Amygdala (tissue), 56 donors: ENCODE results near the gene IFT81.
A peak's percentile ranks its signal among the peaks of the same experiment; 100 is the strongest.
"Not testable (repeated sequence)": the region's sequence is repeated elsewhere in the genome, so short reads cannot be mapped to it uniquely, and the experiment has no call there.

Experiments
- DNase-seq, 56 donors: peaks; one replicate each; lab custom pipeline; 2025; lab: John Stamatoyannopoulos, UW

The IFT81 gene

DNA sequence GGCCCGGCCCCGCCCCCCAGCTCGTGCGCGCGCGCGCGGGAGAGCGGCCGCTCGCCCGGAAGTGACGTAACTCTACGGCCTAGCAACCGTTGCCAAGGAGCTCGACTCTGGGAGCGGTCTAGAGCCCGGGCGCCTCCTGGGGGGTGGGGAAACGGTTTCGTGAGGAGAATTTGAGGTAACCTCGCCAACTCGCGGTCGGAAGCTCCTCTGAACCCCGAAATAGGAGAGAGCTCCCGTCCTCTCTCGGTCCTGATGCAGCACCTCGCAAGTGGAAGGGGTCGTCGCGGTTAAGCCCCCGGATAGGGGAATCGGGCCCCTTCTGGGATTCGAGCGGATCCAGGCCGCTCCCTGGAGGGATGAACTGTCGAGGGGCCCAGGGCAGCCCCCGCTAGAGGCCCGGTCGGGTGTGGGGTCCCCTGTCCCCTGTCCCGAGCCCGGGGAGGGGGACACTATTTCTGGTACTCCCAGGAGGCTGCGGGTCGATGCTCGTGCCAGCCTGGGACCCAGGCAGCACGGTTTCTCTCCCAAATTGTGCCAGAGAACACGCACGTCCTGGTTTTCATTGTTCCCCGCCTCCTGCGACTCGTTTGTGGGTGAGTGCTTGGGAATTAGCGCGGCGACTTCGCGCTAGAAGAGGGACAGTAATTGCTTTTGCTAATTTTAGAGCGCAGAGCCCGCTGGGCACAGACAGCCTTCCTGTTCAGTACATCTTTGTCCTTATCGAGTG lies at the start of gene IFT81:
IFT81 (plus strand) TSS at position 89 of the 727 bp plus-strand sequence. CDS start 3,024 bp downstream, outside the sequence.
- DNase-seq: peak; percentile 46 to 97 (median 92)

- no peak for DNase-seq
Observed at GRCh38 chr12:110075880-110076279, 48.3 kb upstream of the IFT81 start.

- DNase-seq: no peak
Observed at GRCh38 chr12:110077800-110078199, 46.4 kb upstream of the IFT81 start.

GRCh38 chr12:110079477-110080400 lies 44.4 kb upstream of the IFT81 start:
- peak in 55 of 56 donors; percentile 11 to 95 (median 79) for DNase-seq

GRCh38 chr12:110080410-110080809 lies 43.7 kb upstream of the IFT81 start:
- DNase-seq: no peak

- DNase-seq: no peak
Observed at GRCh38 chr12:110084314-110085015, 39.7 kb upstream of the IFT81 start.

DNA sequence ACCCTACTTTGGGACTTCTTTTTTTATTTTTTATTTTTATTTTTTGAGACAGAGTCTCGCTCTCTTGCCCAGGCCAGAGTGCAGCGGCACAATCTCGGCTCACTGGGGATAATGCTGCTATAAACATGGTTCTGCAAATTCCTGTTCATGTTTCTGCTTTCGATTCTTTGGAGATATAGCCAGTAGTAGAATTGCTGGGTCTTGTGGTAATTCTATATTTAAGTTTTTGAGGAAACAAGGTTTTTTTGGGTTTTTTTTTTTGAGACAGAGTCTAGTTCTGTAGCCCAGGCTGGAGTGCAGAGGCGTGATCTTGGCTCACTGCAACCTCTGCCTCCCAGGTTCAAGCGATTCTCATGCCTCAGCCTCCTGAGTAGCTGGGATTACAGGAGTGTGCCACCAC lies 35.9 kb upstream of the IFT81 start:
- not testable (repeated sequence) for DNase-seq

- DNase-seq: no peak
Observed at GRCh38 chr12:110088936-110089335, 35.2 kb upstream of the IFT81 start.

DNA sequence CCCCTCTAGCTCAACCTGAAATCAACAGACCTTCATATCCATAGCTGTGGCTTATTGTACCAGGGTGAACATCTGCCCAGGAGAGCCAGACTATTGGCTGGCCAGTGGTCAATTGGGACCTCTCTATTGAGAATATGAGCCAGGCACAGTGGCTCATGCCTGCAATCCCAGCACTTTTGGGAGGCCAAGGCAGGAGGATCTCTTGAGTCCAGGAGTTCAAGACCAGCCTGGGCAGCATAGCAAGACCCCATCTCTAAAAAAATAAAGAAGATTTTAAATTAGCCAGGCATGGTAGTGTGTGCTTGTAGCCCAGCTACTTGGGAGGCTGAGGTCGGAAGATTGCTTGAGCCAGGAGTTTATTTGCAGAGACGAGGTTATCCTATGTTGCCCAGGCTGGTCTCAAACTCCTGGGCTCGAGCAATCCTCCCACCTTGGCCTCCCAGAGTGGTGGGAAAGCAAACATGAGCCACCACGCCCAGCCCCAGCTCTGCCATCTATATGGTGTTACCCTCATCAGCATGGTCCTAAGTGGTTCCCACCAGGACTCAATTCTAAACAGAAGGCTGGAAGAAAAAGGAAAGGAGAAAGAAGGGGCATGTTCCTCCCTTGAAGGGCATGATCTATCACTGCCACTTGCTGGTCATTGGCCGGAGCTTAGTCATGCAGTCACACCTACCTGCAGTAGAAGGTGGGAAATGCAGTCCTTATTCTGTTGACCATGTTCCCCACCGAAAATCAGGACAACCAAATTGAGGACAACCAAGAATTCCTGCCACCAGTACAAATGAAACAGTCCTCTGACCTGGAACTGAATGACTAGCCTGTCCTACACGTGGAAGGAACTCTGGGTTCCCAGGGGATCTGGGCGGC lies 33.7 kb upstream of the IFT81 start:
- DNase-seq: no peak

DNA sequence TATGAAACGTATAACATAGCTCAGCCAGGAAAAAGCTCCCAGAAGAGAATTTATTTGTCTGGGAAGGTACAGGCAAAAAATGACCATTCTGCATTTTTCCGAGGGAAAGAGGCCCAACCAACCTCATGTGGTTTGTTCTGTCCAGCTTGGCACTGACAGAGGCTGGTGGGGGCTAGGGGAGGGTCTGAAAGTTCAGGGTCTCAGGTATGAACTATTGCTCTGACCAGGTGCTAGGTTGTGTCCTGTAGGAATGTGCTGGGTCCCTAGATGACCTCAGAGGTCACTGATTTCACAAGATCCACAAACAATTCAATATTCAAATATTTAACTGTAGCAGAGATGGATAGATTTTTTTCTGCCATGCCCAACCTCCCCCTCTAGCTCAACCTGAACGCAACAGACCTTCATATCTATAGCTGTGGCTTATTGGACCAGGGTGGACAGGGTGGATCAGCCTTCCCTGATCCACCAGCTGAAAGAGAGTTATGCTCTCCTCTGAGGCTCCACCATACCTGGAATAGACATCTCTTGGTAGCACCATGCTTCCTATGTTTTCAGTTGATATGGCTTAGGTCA lies 32.9 kb upstream of the IFT81 start:
- no peak for DNase-seq

- DNase-seq: no peak
Observed at GRCh38 chr12:110093631-110094311, 30.4 kb upstream of the IFT81 start.

DNA sequence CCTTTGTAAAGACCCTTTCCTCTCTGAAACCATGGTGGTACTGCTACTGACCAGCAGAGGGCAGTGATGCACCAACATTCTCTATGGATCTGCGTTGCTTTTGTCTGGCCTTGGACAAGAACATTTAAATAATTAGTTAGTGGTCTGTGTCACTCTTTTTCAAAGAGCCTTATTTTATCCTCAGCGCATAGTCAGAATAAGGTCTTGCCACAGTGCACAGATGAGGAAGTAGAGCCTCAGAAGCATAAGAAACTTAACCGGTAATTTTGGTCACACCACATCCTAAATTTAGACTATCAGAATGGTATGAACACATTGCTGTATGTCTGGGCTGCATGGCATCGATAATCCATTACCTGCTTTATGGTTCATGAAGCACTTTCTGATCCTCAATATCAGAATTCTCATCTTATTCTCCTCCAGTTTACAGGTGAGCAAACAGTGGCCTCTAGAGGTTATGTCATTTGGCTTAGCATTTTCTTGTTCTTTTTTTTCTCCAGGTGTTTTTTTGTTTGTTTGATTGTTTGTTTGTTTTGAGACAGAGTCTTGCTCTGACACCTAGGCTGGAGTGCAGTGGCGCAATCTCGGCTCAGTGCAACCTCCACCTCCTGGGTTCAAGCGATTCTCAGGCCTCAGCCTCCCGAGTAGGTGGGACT lies 23.7 kb upstream of the IFT81 start:
- DNase-seq: peak in 52 of 56 donors; percentile 3 to 91 (median 43)

DNA sequence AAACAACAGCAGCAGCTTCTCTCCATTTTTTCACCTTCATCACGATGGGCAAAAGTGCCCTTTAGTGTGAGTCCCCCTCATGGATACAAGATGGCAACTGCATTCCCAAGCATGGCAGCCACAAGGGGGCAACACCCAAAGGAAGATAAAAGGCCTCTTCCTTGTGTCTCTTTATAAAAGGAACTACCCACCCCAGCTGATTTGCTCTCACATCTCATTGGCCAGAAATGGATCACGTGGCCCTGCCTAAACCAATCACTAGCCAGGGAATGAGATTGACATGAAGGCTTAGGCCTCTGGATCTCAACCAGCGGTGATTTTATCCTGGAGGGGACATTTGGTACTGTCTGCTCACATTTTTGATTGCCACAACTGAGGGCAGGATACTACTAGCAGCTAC lies 21.9 kb upstream of the IFT81 start:
- peak in 18 of 56 donors; percentile 4 to 42 (median 17) for DNase-seq

DNA sequence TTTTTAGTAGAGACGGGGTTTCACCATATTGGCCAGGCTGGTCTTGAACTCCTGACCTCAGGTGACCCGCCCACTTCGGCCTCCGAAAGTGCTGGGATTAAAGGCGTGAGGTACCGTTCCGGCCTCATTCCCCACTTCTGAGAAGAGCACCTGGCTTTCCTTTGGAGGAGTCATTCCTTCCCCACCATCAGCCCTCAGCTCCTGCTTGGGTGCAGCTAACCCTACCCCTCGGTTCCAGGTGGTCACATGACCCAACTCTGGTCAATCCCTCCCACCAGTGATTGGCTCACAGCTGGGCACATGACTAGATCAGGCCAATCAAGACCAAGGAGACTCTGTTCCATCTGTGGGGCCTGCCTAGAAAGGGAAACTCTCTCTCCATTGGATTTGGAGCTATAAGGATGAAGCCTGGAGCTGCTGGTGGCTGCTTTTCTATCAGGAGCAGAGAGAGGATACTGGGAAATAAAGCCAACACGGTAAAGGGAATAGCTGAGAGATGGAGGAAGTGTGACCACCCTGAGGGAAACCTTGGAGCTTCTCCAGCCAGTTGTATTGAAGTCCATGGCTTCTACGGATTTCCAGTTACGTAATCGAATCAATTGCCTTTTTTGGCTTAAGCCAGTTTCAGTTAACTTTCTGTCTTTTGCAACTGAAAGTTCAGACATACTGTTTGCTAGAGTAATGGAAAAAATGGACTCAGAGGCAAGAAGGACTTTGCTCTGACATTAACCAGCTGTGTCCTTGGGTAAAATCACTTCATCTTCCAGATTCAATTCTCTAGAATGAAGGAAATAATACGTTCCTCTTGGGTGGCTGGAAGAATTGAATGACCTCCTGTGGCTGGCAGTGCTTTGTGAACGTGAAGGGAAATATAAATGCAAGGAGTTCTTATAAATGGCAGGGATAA lies 19.7 kb upstream of the IFT81 start:
- no peak for DNase-seq

- DNase-seq: no peak
Observed at GRCh38 chr12:110105159-110105558, 19.0 kb upstream of the IFT81 start.

- DNase-seq: no peak
Observed at GRCh38 chr12:110105986-110106385, 18.2 kb upstream of the IFT81 start.
